ENCODE results near the gene NCOR1. TPM values are rescaled to one million over a fixed set of nuclear protein-coding genes. Genes with fewer than 3 reads are reported as not detected.
A peak's percentile ranks its signal among the peaks of the same experiment; 100 is the strongest.

The NCOR1 gene
- total and polyA plus RNA-seq, 2 of the 13 experiments (the other 11 are each of a cell fraction or from before 2014, with no cell fraction given) = 57.0 to 71.7 TPM

DNA sequence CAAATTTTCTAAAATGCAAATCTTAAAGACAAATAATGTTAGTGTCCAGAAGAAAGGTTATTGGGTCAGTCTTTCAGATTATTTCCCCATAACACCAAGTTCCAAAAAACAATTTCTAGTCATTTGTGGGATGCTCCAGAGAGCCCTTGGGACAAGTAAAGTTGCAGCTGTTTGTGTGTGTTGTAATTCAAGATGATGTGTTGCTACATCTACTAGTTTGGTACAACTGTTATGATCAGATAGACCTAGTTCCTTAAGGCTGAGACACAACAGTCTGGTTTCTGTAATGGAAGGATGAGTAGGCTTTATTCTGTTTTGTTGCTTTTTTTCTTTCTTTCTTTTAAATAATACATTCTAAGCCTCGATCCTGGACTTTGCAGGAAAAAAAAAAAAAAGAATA, 43.6 kb upstream of the NCOR1 start (continued):
- TF ChIP-seq MAFG (CRISPR knock-in tag; IDR thresholded peaks at IDR 0.05) = no peak
- no peak for TF ChIP-seq POGZ (CRISPR knock-in tag; IDR thresholded peaks at IDR 0.05)

DNA sequence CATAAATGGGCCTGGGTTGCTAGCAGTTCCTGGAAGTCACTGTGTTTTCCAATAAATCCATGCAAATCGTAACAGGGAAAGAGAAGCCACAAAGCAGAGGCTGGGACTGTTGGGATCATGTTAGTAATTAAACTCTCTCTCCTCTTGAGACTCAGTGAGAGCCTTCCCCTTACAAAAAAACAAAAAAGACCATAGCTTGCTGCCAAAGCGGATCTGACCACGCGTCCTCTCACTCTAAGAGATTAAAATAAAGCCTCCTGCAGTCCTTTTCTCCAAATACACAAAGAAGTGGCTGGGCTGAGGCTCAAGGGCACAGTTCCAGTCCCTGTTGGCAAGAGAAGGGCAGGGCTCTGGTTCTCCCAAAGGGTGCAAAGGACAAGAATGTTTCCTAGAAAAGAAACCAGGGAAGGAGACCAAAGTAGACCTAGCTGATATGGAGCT, 40.2 kb upstream of the NCOR1 start:
- Histone ChIP-seq H3K27ac (ENCODE audit: extremely low read length, insufficient read depth, low read length) (peak overlapping the region; percentile 67), H3K4me3 (replicated peaks in 1 of 3; ENCODE audit: insufficient read depth in 1 of 3, low read depth in 2 of 3, low read length in 3 of 3) (no peak overlapping the region; a peak in 1 of 6 replicates), H3K36me3 (replicated peaks in 1 of 2; ENCODE audit: control insufficient read depth in 1 of 2, insufficient read depth in 2 of 2, low read length in 2 of 2) (peaks cover 0 to 3% of the 10 kb centered on the region in 2 experiments; a peak in 1 of 5 replicates), H3K9ac (ENCODE audit: insufficient read depth, low read depth, low read length) (peak overlapping the region; percentile 23), H3K27me3 (ENCODE audit: control insufficient read depth in 1 of 2, insufficient read depth in 2 of 2, low read length in 2 of 2) (no peaks in the 10 kb centered on the region), H4K20me1 (ENCODE audit: insufficient read depth, low read length) (no peaks in the 10 kb centered on the region), H3K4me1 (ENCODE audit: insufficient read depth, low read length) (peaks cover 58% of the 10 kb centered on the region), H3K9me3 (ENCODE audit: low read length) (no peaks in the 10 kb centered on the region), H2AFZ (ENCODE audit: low read length) (no peak overlapping the region), H3K4me2 (ENCODE audit: low read depth, low read length) (peak overlapping the region; percentile 31; the same call in 1 of the 2 replicates), H3K79me2 (ENCODE audit: insufficient read depth, low read length) (peaks cover 6% of the 10 kb centered on the region)
- no peak for FAIRE-seq
- no TSS peak for BruUV-seq (replicated peaks)
- CTCF ChIA-PET (ENCODE audit: low intra/inter-chr PET ratio, low total read pairs) = no interaction called here
- POLR2A ChIA-PET = interaction anchor here (1.1 to 1.2 kb wide), 2 partner anchors 40 to 125 kb away, joined by 3 to 4 read pairs; partner anchors contain the start of gene UBB
- intact Hi-C loops (cut with micrococcal nuclease; ENCODE audit: unreplicated experiment) = no loop called here
- in situ Hi-C loops (cut with HindIII; ENCODE audit: extremely low pct_ligation_motif_present, low pct_unique_long_range_greater_than_20kb) = no loop called here
- ATAC-seq = peak; percentile 74
- TF ChIP-seq GATAD2A (CRISPR knock-in tag; IDR thresholded peaks at IDR 0.05) = 0 out of 2 replicates have a peak, but pooled peaks have one; percentile 9
- no peak for TF ChIP-seq ZNF10 (CRISPR knock-in tag; IDR thresholded peaks at IDR 0.05; ENCODE audit: borderline replicate concordance, low read depth)
- TF ChIP-seq HNF4A (CRISPR knock-in tag; IDR thresholded peaks at IDR 0.05) = peak; percentile 64
- peak; percentile 89 for TF ChIP-seq BCL6 (CRISPR knock-in tag; IDR thresholded peaks at IDR 0.05)
- TF ChIP-seq, protein P1, sequence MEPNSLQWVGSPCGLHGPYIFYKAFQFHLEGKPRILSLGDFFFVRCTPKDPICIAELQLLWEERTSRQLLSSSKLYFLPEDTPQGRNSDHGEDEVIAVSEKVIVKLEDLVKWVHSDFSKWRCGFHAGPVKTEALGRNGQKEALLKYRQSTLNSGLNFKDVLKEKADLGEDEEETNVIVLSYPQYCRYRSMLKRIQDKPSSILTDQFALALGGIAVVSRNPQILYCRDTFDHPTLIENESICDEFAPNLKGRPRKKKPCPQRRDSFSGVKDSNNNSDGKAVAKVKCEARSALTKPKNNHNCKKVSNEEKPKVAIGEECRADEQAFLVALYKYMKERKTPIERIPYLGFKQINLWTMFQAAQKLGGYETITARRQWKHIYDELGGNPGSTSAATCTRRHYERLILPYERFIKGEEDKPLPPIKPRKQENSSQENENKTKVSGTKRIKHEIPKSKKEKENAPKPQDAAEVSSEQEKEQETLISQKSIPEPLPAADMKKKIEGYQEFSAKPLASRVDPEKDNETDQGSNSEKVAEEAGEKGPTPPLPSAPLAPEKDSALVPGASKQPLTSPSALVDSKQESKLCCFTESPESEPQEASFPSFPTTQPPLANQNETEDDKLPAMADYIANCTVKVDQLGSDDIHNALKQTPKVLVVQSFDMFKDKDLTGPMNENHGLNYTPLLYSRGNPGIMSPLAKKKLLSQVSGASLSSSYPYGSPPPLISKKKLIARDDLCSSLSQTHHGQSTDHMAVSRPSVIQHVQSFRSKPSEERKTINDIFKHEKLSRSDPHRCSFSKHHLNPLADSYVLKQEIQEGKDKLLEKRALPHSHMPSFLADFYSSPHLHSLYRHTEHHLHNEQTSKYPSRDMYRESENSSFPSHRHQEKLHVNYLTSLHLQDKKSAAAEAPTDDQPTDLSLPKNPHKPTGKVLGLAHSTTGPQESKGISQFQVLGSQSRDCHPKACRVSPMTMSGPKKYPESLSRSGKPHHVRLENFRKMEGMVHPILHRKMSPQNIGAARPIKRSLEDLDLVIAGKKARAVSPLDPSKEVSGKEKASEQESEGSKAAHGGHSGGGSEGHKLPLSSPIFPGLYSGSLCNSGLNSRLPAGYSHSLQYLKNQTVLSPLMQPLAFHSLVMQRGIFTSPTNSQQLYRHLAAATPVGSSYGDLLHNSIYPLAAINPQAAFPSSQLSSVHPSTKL (CRISPR knock-in tag; IDR thresholded peaks at IDR 0.05) = peak; percentile 36; the same call in 1 of the 2 replicates
- peak; percentile 22 for DNase-seq (ENCODE audit: low spot score)
- 33% methylated on average over 4 of the region's 4 CpGs for WGBS (ENCODE audit: low lambda C conversion rate)
